Measurements from ENCODE around the gene TMEM132A. TPM values are rescaled to one million over a fixed set of nuclear protein-coding genes. Genes with fewer than 3 reads are reported as not detected.
A peak's percentile ranks its signal among the peaks of the same experiment; 100 is the strongest.

TMEM132A gene
- total and polyA plus RNA-seq, 2 of the 13 experiments (the other 11 are each of a cell fraction or from before 2014, with no cell fraction given) = 11.1 to 32.9 TPM

- TF ChIP-seq ZXDC (CRISPR knock-in tag; IDR thresholded peaks at IDR 0.05) (no peak), ZNF562 (CRISPR knock-in tag; IDR thresholded peaks at IDR 0.05; ENCODE audit: borderline replicate concordance) (no peak), THAP7 (CRISPR knock-in tag; IDR thresholded peaks at IDR 0.05) (peak; percentile 79; the same call in 1 of the 2 replicates), ZNF260 (CRISPR knock-in tag; IDR thresholded peaks at IDR 0.05; ENCODE audit: borderline replicate concordance, low read depth) (no peak), ZBTB10 (CRISPR knock-in tag; IDR thresholded peaks at IDR 0.05; ENCODE audit: borderline replicate concordance) (0 out of 2 replicates have a peak, but pooled peaks have one; percentile 70), ZNF549 (CRISPR knock-in tag; IDR thresholded peaks at IDR 0.05) (no peak), JUN (CRISPR knock-in tag; IDR thresholded peaks at IDR 0.05) (0 out of 2 replicates have a peak, but pooled peaks have one; percentile 56), ZNF850 (CRISPR knock-in tag; conservative IDR thresholded peaks at IDR 0.05) (no peak), GTF3A (CRISPR knock-in tag; conservative IDR thresholded peaks at IDR 0.05) (no peak), GABPA (IDR thresholded peaks at IDR 0.05; ENCODE audit: low read depth, low read length) (no peak), GABPA (CRISPR knock-in tag; IDR thresholded peaks at IDR 0.05; ENCODE audit: low read depth) (peak; percentile 67; the same call in 1 of the 2 replicates), CEBPB (IDR thresholded peaks at IDR 0.05; ENCODE audit: borderline replicate concordance, low read depth, low read length) (no peak), ZNF382 (CRISPR knock-in tag; IDR thresholded peaks at IDR 0.05; ENCODE audit: borderline replicate concordance) (no peak), NFIB (CRISPR knock-in tag; IDR thresholded peaks at IDR 0.05; ENCODE audit: borderline replicate concordance) (no peak), GPBP1L1 (CRISPR knock-in tag; IDR thresholded peaks at IDR 0.05) (no peak), ZKSCAN8 (CRISPR knock-in tag; IDR thresholded peaks at IDR 0.05; ENCODE audit: borderline replicate concordance) (peak; percentile 98), ZNF280B (CRISPR knock-in tag; IDR thresholded peaks at IDR 0.05; ENCODE audit: borderline replicate concordance) (no peak), BATF2 (CRISPR knock-in tag; IDR thresholded peaks at IDR 0.05) (0 out of 2 replicates have a peak, but pooled peaks have one; percentile 75)
Measured at GRCh38 chr11:60880643-60881282, 43.5 kb upstream of the TMEM132A start (continued).
